T47D (cell line): ENCODE measurements around the gene C1QA.

Experiments used
- DNase-seq, 2 experiments: peaks; one replicate each; pipeline versions ENCODE4 v3.0.0 to v3.0.0-alpha.2; 2011 to 2012; ENCODE audit warnings: low read depth in 1 of 2, low spot score in 1 of 2
- JUND ChIP-seq: IDR thresholded peaks from 2 replicates; pipeline ENCODE4 v1.6.1; 2012; ENCODE audit warnings: low read depth
- in situ Hi-C: cut with HindIII; loops from 2 replicates; pipeline ENCODE4 v1.10.0; 2016; ENCODE audit warnings: low sequenced_read_pairs, low pct_unique_long_range_greater_than_20kb

The C1QA gene

GRCh38 chr1:22600817-22601605 is 35.4 kb upstream of the C1QA start:
- no peak for DNase-seq
- in situ Hi-C loops = no loop called here
- TF ChIP-seq JUND = no peak

- no peak for DNase-seq
- in situ Hi-C loops = no loop called here
- TF ChIP-seq JUND = no peak
These were observed 34.8 kb upstream of the C1QA start for GRCh38 chr1:22601610-22602009.

- DNase-seq = no peak
- no peak for TF ChIP-seq JUND
- in situ Hi-C loops = no loop called here
These were observed 34.2 kb upstream of the C1QA start for GRCh38 chr1:22602060-22602740.

DNA sequence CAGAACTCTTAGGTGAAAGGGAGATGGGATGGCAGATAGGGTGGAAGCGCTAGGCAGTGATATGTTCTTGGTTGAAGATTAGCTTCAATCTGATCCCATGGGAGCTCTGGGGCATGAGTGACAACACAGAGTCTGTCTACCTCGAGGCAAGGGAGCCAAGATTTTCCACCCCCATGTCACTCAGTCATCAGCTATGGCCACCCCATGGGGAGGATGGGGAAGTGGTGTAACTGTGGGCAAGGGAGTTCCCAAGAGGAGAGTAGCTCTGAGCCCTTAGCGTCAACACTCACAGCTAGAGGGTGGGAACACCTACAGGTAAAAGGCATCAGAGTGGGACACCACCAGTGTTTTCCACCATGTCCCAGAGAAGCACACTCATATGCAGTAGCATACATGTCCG is 30.3 kb upstream of the C1QA start:
- TF ChIP-seq JUND = no peak
- no peak for DNase-seq
- in situ Hi-C loops = no loop called here

DNA sequence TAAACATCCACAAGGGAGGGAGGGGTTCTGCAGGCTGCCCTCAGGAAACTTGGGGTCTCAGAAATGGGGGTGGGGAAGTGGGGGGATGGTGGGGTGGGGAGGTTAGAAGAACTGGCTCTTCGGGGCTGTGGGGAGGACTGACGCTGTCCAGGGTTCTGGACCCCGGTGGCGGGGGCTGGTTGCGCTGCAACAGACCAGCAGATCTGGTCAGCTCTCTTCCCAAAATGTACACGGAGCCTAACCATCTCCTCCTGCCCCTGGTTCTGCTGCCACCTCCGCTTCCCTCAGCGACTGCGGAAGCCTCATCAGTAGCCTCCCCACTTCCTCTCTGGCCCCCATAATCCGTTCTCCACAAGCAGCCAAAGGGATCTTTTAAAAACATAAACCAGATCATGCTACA is 29.3 kb upstream of the C1QA start:
- in situ Hi-C loops = no loop called here
- no peak for TF ChIP-seq JUND
- peak; percentile 17 to 34 for DNase-seq

GRCh38 chr1:22608361-22608760 is 28.1 kb upstream of the C1QA start:
- no peak for DNase-seq
- in situ Hi-C loops = no loop called here

GRCh38 chr1:22609291-22609690 is 27.1 kb upstream of the C1QA start:
- DNase-seq = no peak
- in situ Hi-C loops = no loop called here
- TF ChIP-seq JUND = no peak

More at GRCh38 chr1:22608361-22608760, 28.1 kb upstream of the C1QA start:
- TF ChIP-seq JUND = no peak

GRCh38 chr1:22611530-22611947 is 24.9 kb upstream of the C1QA start:
- in situ Hi-C loops = no loop called here
- no peak for TF ChIP-seq JUND
- DNase-seq = peak; percentile 39 to 80

GRCh38 chr1:22612671-22613571 is 23.5 kb upstream of the C1QA start:
- TF ChIP-seq JUND = no peak
- DNase-seq = no peak
- in situ Hi-C loops = no loop called here

DNA sequence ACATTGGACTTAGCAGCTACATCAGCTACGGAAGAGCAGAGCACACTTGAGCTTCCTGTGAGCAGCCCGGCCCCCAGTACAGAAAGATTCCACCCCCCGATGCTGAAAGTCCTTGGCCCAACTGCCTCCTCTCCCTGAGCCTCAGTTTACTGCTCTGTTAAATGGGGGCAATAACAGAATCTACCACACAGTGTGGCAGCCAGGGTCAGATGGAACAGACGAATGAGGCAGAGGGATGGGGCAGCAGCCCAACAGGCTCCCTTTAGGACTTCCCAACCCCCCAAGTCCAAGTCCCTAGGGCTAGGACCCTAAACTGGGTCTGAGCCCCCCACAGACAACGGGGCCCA is 22.9 kb upstream of the C1QA start:
- no peak for TF ChIP-seq JUND
- in situ Hi-C loops = no loop called here
- DNase-seq = no peak

DNA sequence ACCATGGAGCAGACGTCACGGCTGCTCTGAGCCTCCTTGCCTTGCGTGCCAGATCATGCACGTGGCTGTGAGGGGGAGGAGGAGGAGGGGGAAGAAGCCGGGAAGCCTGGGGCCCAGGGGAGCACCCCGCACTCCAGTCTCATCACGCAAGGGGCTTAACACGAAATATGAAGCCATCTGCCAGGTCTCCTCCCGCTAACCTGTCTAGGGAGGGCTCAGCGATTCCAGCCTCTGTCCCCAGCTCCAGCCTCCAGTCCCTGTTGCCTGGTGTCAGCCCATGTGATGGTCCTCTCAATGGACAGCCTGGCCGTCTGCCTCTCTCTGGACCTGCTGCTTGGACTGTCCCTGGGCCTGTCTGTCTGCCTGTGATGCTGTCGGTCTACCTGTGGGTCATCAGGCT is 22.5 kb upstream of the C1QA start:
- in situ Hi-C loops = no loop called here
- DNase-seq = no peak
- no peak for TF ChIP-seq JUND

GRCh38 chr1:22615886-22616285 is 20.5 kb upstream of the C1QA start:
- no peak for DNase-seq
- no peak for TF ChIP-seq JUND
- in situ Hi-C loops = no loop called here

GRCh38 chr1:22616571-22616970 is 19.9 kb upstream of the C1QA start:
- TF ChIP-seq JUND = no peak
- no peak for DNase-seq
- in situ Hi-C loops = no loop called here
